GM12873 (cell line): ENCODE data around the gene ARR3.

Experiments
- TF ChIP-seq, protein P1 (sequence below): IDR thresholded peaks from 2 replicates; pipeline ENCODE4 v1.5.1; 2012; ENCODE audit warnings: low read depth, mild to moderate bottlenecking, moderate library complexity, low read length, control low read depth; ENCODE audit not compliant: insufficient read depth; ENCODE audit errors: missing control alignments

Gene ARR3

DNA sequence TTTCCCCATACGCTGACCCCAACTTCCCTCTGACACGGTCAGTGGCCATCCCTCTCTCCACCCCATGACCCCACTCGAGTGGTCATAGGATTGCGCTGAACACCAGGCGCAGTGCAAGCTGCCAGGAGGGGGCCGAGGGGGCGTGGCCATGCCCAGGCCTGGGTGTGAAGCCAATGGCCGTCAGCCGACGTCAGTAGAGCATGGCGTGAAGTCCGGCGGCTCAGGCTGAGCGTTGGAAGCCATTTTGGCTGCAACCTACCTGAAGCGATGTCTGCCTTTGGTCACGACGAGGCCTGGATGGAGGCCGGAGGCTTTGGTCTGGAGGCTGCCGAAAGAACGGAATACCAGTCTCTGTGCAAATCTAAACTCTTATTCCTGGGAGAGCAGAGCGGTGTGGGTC lies 13.8 kb downstream of the ARR3 start, which contains the start of gene RAB41:
TSS of gene RAB41 (plus strand) at position 222 of the 400 bp plus-strand sequence. CDS start at position 268, 46 bp downstream.
- TF ChIP-seq, protein P1, sequence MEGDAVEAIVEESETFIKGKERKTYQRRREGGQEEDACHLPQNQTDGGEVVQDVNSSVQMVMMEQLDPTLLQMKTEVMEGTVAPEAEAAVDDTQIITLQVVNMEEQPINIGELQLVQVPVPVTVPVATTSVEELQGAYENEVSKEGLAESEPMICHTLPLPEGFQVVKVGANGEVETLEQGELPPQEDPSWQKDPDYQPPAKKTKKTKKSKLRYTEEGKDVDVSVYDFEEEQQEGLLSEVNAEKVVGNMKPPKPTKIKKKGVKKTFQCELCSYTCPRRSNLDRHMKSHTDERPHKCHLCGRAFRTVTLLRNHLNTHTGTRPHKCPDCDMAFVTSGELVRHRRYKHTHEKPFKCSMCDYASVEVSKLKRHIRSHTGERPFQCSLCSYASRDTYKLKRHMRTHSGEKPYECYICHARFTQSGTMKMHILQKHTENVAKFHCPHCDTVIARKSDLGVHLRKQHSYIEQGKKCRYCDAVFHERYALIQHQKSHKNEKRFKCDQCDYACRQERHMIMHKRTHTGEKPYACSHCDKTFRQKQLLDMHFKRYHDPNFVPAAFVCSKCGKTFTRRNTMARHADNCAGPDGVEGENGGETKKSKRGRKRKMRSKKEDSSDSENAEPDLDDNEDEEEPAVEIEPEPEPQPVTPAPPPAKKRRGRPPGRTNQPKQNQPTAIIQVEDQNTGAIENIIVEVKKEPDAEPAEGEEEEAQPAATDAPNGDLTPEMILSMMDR = no peak

DNA sequence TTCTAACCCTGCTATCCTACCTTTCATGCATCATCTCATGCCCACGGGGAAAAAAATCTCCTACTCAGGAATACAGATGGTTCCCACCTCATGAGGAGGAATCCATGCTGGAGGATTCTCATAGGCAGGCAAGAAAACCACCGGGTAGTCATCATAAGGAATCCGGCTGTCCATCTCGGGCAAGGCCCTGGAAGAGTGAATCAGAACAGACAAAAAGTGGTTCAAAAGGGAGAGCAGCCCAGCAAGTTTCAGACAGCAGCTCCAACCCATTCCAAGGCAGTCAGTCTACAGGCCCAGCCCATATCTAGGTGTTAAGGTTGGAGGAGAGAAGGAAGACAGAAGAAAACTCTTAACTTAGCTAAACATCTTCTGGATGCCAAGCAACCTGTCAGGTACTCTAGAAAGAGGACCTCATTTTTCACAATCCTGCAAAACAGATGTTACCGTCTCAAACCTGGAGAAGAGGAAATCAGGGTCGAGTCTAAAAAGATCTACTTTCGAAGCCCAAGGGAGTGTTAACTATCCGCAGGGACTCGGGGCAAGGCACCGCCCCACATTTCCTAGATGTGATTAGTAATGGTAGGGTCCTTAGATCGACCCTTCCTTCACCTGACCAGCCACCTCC lies 21.1 kb downstream of the ARR3 start:
- TF ChIP-seq, protein P1 = no peak

DNA sequence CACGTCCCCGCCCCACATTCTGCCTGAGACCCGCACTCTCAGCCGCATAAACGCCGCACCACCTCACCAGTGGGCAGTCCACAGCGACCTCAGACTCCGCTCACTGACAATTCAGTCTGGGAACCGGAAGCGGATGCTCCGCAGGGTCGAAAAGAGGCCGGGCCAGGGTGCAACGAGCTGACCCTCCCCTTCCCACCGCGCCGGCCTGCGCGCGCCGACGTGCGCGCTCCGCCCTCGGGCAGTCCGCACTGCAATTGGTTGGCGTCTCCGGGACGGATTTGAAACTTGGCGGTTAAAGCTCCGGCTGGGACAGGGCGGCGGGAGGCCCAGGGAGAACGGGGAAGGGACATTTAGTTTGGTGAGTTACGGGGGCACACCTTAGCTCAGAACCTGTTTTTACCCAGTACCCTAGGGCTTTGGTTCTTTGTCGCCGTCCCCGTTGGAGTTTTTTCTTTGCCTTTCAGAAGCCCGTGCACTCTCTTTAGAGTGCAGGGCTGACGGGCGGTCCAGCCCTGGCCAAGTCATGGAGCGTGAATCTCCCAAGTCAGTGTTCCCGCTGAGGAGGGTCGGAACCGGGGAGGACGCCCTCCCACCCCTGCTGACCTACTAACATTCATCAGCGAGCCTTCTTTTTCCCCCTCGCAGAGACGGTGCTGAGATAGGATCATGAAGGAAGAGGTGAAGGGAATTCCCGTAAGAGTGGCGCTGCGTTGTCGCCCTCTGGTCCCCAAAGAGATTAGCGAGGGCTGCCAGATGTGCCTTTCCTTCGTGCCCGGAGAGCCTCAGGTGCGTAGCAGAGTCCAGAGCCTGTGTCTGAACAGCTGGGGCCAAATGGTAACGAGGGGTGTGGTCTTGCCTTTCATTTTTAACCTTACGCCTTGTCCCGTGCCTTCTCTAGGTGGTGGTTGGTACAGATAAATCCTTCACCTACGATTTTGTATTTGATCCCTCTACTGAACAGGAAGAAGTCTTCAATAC lies 21.9 kb downstream of the ARR3 start, which contains the start of the genes KIF4A and PDZD11:
TSS of gene KIF4A (plus strand) at position 312 of the 978 bp plus-strand sequence. CDS start at position 667, 355 bp downstream.
TSS of gene PDZD11 (minus strand) at position 135 of the 978 bp plus-strand sequence. CDS start 586 bp downstream, outside the sequence.
- TF ChIP-seq, protein P1 = no peak

DNA sequence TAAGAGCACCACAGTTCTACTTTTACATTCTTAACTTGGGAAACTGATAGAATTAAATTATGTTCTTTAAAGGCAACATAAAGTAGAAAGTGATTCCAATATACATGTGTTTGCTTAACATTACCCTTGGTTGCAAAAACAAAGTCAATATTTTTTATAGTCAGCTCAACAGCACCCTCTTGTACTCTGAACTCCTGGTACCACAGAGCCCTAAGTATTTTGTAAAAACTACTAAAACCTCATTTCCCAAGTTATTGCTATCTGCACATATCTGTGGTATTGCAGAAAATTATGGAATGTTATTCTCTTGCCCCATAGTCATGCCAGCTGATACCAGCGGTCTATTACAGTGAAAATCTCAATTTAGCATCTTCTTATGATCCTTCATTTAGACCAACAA lies 24.7 kb downstream of the ARR3 start:
- TF ChIP-seq, protein P1 = no peak

DNA sequence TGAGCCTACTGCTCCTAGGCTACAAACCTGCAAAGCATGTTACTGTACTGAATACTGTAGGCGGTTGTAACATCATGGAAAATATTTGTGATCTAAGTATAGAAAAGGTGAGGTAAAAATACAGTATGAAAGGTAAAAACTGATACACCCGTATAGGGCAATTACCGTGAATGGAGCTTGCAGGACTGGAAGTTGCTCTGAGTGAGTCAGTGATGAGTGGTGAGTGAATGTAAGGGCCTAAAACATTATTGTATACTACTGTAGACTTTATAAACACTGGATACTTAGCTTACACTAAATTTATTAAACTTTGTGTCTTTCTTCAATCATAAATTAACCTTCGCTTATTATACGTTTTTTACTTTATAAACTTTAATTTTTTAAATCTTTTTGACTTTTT lies 25.5 kb downstream of the ARR3 start:
- TF ChIP-seq, protein P1 = no peak

DNA sequence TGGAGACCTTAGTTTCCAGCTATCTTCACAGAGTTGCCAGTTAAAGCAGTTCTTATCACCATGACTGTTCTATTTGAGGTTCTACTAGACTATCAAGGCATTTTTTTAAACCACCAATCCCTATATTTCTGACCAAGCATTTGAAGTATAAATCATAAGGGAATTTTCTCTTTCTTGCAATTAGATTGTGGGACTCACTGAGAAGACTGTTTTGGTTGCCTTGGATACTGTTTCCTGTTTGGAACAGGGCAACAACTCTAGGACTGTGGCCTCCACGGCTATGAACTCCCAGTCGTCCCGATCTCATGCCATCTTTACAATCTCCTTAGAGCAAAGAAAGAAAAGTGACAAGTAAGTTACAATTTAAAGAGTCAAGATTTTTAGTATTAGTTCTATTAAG lies 33.6 kb downstream of the ARR3 start:
- TF ChIP-seq, protein P1 = no peak

DNA sequence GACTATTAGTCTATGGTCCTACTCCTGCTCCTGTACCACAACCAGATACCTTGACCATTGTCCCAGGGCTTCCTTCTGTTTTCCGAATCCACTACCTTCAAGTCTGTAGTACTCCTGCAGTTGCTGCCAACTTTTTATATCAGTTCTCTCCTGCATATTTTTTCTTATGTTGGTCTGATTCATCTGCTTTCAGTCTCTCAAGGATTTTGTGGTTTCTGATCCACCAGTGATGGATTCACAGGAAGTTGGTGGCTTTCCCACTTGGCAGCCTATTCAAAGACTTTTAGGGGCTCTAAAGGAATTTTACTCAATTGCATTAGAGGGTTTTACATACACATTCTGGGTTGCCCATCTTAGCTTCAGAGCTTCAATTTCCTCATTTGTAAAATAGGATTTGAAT lies 45.4 kb downstream of the ARR3 start:
- TF ChIP-seq, protein P1 = no peak
